NCI-H446 (cell line): ENCODE data around the gene TOX2.

ENCODE experiments used
- DNase-seq, 2 experiments: peaks; one replicate each; lab custom pipeline; 2025; lab: John Stamatoyannopoulos, UW

The TOX2 gene

GRCh38 chr20:43914311-43915210 is at the start of gene TOX2:
Gene TOX2, plus strand, starts transcription at chr20:43914852. Its CDS starts 40 bp downstream, at chr20:43914892.
- no peak for DNase-seq

- DNase-seq: no peak
These were observed 46.6 kb upstream of the TOX2 start for GRCh38 chr20:43868091-43868490.

GRCh38 chr20:43870484-43870883 is 44.2 kb upstream of the TOX2 start:
- DNase-seq: no peak

GRCh38 chr20:43878776-43879175 is 35.9 kb upstream of the TOX2 start:
- no peak for DNase-seq

GRCh38 chr20:43893930-43894329 is 20.7 kb upstream of the TOX2 start:
- DNase-seq: no peak

GRCh38 chr20:43894491-43894890 is 20.2 kb upstream of the TOX2 start:
- no peak for DNase-seq

GRCh38 chr20:43895235-43895634 is 19.4 kb upstream of the TOX2 start:
- DNase-seq: no peak

GRCh38 chr20:43899274-43900120 is 15.2 kb upstream of the TOX2 start:
- no peak for DNase-seq

GRCh38 chr20:43900121-43900466 is 14.6 kb upstream of the TOX2 start:
- no peak for DNase-seq

GRCh38 chr20:43900496-43900895 is 14.2 kb upstream of the TOX2 start:
- DNase-seq: no peak

- DNase-seq: no peak
These were observed 13.4 kb upstream of the TOX2 start for GRCh38 chr20:43901296-43901695.

- no peak for DNase-seq
These were observed 10.5 kb upstream of the TOX2 start for GRCh38 chr20:43903953-43904826.

GRCh38 chr20:43904827-43905177 is 9.8 kb upstream of the TOX2 start:
- no peak for DNase-seq

- DNase-seq: no peak
These were observed 8.1 kb upstream of the TOX2 start for GRCh38 chr20:43906505-43907034.

GRCh38 chr20:43909211-43909610 is 5.4 kb upstream of the TOX2 start:
- DNase-seq: no peak

- no peak for DNase-seq
These were observed 4.9 kb upstream of the TOX2 start for GRCh38 chr20:43909720-43910119.

GRCh38 chr20:43910564-43910963 is 4.1 kb upstream of the TOX2 start:
- no peak for DNase-seq

GRCh38 chr20:43911066-43911465 is 3.6 kb upstream of the TOX2 start:
- DNase-seq: no peak

GRCh38 chr20:43913291-43914025 is 1.2 kb upstream of the TOX2 start:
- no peak for DNase-seq

- no peak for DNase-seq
These were observed 790 bp downstream of the TOX2 start for GRCh38 chr20:43915211-43916072.
